SK-N-SH (cell line): ENCODE data around the gene HDAC4.

Experiments
- MXI1 ChIP-seq: IDR thresholded peaks from 2 replicates; pipeline ENCODE4 v1.6.1; 2012; ENCODE audit warnings: mild to moderate bottlenecking, low read depth, low read length, improper control_type of control experiment
- POLR2AphosphoS5 ChIP-seq: IDR thresholded peaks from 2 replicates; pipeline ENCODE4 v1.6.1; 2012; ENCODE audit warnings: low read depth, low read length
- RCOR1 ChIP-seq: fragments of 150-350 bp; IDR thresholded peaks from 2 replicates; pipeline ENCODE4 v1.6.1; 2017; ENCODE audit warnings: antibody characterized with exemption, low read length
- TF ChIP-seq, protein P1 (sequence below): fragments of 200-600 bp; sonication (generic); IDR thresholded peaks from 2 replicates; pipeline ENCODE4 v1.6.1; 2017; ENCODE audit warnings: antibody characterized with exemption, mild to moderate bottlenecking, moderate library complexity

DNA sequence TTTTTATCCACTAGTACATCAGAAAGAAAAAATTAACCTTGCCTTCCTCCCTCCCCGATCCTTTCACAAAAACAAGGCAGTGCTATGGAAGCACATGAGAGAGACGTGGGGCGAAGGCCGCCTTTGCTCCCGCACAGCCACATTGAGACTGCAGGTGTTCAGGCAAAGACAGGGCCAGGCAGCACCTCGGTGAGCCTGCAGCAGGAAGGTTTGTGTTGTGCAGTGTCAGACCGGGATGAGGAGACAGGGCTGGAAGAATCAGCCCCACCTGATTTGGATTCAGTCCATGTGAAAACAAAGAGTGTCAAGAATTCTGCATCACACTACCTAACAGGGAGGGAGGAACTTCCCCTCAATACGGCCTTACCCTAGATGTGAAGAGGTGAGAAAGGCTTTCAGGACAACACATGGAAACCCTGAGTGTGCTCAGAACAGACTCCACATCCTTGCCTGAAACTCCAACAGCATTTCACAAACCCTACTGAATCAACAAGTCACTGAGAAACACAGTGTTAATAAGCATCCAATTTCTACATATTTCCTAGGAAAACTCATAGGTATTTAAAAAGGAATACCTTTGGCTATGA, 59.6 kb downstream of the HDAC4 start:
- TF ChIP-seq, protein P1, sequence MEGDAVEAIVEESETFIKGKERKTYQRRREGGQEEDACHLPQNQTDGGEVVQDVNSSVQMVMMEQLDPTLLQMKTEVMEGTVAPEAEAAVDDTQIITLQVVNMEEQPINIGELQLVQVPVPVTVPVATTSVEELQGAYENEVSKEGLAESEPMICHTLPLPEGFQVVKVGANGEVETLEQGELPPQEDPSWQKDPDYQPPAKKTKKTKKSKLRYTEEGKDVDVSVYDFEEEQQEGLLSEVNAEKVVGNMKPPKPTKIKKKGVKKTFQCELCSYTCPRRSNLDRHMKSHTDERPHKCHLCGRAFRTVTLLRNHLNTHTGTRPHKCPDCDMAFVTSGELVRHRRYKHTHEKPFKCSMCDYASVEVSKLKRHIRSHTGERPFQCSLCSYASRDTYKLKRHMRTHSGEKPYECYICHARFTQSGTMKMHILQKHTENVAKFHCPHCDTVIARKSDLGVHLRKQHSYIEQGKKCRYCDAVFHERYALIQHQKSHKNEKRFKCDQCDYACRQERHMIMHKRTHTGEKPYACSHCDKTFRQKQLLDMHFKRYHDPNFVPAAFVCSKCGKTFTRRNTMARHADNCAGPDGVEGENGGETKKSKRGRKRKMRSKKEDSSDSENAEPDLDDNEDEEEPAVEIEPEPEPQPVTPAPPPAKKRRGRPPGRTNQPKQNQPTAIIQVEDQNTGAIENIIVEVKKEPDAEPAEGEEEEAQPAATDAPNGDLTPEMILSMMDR, result no peak
- TF ChIP-seq POLR2AphosphoS5 (no peak), MXI1 (no peak), RCOR1 (no peak)
